ENCODE results near the gene NAXE.
"Not testable (repeated sequence)": the region's sequence is repeated elsewhere in the genome, so short reads cannot be mapped to it uniquely, and the experiment has no call there.

Gene NAXE

DNA sequence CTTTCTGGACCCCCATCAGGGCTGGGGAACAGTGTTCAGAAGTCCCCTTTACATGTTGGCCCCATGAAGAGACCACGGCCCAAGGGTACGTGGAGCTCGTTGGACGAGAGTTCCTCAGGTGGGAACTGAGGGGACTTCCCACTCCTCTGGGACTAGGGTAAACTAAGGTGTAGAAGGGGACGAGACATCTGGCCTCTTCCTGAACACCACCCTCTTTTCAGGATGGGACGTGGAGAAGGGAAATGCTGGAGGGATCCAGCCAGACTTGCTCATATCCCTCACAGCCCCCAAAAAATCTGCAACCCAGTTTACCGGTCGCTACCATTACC is 2.0 kb downstream of the NAXE start:
- no peak for DNase-seq (ENCODE audit: low read depth)

DNA sequence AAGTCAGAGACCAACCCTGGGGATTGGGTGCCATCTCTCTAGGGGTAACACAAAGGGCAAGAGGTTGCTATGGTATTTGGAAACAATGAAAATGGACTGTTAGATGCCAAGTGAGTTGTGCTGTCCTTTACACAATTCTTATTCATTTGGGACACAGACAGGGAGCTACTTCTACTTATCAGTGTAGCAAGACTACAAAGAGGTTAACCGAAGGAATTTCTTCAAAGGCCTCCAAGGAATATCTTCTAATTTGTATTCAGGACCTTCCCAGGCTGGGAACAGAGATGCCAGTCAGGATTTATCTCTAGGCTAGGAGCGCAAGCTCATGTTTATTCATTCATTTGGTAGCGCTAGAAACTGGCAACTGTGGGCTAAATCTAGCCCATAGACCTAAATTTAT is 2.6 kb downstream of the NAXE start:
- no peak for DNase-seq (ENCODE audit: low read depth)

DNA sequence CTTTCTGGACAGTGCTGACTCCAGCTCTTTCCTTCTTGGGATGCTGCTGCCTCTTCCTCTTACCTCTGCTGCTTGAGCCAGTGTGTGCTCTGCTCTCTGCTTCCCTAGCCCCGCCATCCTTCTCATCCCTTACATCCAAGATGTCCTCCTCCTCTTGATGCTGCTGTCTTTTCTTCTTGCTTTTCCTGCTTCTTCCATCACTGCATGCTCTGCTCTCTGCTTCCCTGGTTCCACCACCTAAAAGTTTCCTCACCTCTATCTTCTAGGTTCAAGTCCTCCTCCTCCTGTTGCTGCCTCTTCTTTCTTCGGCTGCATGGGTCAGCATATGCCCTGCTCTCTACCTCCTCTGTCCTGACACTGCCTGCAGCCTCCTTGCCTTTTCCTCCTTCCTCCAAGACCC is 3.4 kb downstream of the NAXE start:
- no peak for DNase-seq (ENCODE audit: low read depth)

DNA sequence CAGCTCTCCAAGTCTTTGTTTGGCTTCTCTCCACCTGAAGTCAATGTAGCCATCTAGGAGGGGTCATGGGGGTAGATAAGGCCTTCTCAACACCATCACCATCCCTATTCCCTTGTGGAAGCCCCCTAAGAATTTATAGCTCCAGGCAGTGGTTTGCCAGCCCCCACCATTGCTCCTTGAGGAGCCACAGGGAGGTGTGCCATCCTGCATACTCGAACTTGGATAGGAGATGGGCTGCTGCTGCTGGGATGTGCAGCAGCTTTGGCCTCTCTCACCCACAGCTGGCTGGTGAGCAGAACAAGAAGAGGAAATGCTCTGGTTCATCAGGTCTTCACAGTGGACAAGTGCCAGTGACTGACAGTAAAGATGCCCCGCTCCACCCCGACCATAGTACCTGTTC is 4.8 kb downstream of the NAXE start:
- no peak for DNase-seq (ENCODE audit: low read depth)

DNA sequence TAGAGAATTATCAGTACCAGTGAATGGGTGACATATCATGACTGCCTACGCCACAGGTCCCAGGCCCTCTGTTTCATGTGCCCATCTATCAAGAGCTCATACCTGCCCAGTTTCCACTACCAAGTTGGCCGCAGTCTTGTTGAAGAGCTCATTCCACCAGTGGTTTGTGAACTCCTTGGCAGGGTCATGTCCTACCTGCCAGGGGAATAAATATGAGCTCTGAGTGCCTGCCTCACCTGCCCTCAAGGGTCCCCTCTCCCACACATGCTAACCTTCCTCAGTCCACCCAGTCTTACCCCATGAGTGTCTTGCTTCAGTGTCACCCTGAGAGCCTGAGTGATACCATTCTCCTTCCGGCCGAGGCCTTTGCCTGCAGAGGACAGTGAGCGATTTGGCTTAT is 6.5 kb downstream of the NAXE start:
- no peak for DNase-seq (ENCODE audit: low read depth)

DNA sequence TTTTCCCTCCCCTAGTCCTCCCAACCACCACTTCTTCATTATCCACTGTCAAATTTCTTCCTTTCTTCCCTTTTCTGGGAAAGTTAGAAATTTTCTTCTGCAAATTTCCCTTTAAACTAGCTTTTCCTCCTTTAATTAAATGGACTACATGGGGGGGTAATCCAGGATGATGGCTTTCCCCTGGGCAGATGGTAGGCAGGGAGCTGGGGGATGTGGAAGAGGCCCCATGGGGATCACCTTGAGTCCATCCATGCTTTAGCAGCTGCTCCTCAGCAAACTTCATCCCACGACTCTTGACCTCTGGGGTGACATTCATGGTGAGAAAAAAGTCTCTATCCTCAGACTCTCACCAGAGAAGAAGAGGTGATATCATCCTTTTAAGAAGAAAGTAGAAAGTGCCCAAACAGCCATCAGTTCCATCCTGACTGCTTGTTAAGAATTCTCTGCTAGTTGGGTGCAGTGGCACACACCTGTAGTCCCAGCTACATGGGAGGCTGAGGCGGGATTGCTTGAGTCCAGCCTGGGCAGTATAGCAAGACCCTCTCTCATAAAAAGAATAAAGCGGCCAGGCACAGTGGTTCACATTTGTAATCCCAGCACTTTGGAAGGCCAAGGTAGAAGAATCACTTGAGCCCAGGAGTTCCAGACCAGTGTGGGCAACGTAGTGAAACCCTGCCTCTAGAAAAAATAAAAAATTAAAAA is 7.3 kb downstream of the NAXE start:
- no peak for DNase-seq (ENCODE audit: low read depth)

DNA sequence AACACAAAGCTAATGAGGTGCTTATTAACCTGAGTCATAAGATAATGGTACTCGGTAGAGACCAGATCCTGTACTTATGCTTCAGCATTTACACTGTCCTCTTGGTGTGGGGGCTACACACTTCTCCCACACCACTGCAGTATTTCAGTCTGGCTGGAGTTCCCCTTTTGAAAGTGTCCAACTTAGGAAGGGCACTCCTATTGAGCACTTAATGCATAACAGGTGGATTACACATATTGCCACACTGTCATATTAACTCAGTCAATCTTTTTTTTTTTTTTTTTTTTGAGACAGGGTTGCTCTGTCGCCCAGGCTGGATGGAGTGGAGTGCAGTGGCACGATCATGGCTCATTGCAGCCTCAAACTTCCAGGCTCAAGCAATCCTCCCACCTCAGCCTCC is 8.2 kb downstream of the NAXE start:
- DNase-seq (ENCODE audit: low read depth): no peak

DNA sequence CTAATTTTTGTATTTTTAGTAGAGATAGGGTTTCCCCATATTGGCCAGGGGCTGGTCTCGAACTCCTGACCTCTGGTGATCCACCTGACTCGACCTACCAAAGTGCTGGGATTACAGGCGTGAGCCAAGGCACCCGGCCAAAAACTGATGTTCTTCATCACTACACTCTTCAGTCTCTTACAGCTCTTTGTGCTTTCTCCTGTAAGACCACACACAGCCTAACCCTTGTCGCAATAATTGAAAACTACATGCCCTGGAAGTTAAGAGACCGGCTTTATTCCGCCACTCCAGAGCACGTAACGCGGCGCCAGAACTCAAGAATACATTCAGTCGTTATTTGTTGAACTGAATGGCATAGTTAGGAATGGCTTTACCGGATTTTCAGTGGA is 9.2 kb downstream of the NAXE start:
- no peak for DNase-seq (ENCODE audit: low read depth)

DNA sequence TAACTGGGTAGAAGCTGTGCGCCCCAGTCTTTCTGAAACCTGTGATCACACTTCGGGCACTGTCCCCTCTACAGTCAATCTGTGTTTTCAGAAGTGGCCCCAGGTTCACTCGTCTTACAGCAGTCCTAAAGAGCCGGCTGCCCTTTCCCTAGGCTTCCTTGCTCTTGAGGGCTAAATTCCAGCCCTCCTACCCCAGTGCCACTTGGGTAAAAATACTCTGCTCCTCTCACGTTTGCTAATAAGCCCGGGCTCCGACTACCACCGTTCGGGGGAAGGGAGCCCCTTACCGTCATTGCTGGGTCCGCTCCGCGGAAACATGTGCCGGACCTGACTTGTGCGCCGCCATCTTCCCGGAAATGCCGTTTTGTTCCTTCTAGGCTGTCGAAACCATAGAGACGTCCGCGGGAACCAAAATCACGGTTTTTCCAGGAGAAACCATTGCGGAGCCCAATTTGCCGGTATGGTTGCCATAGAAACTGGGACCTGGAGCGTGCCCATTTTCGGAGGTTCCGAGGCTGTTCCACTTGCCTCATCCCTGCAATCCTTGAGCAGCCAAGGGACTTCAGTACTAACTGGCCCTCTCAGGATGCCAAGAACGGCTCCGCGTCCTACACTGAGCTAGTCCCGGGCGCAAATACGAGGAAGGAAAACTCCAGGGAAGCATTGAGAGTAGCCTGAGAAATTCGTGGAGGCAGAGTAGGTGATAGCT is 9.7 kb downstream of the NAXE start, which contains the start of gene GPATCH4:
TSS of gene GPATCH4 (minus strand) at position 358 of the 709 bp plus-strand sequence.
- DNase-seq (ENCODE audit: low read depth): peak; percentile 58

DNA sequence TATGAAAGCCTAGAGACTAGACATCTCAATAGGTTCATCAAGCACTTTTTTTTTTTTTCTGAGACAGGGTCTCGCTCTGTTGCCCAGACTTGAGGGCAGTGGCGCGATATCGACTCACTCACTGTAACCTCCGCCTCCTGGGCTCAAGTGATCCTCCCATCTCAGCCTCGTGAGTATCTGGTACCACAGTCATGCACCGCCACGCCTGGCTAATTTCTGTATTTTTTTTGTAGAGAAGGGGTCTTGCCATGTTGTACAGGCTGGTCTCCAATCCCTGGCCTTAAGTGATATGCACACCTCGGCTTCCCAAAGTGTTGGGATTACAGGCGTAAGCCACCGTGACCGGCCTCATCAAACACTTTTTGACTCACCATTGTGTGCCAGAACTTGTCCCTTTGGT is 10.3 kb downstream of the NAXE start:
- no peak for DNase-seq (ENCODE audit: low read depth)

DNA sequence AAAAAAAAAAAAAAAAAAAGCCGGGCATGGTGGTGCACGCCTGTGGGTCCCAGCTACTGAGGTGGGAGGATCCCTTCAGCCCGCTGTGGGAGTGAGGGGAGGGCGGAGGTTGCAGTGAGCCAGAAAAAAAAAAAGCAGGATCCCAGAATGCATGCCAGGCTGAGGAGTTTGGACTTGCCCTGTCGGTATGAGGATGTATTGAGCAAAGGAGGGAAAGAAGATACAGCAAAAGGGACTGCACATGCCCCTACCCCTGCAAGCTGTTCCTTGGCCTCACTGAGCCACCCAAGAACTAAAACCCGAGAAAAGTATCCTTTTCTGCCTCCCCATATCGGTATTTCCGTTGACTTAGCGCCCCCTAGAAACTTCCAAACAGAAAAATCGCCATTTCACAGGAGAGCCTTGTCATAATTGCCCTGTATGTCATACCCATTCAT is 11.0 kb downstream of the NAXE start:
- DNase-seq (ENCODE audit: low read depth): no peak

DNA sequence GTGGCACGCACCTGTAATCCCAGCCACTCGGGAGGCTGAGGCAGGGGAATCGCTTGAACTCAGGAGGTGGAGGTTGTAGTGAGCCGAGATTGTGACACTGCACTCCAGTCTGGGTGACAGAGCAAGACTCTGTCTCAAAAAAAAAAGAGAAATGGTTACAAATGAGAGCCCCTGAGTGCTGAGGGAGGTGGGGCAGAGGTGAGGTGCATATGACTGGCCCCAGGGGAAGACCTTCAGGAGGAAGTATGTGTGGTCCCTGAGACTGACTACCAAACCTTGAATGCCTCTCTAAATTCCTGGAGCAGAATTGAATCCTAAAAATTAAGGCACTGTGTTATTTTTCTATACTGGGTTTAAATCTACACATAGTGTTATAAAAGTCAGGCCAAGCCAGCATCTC is 15.8 kb downstream of the NAXE start:
- DNase-seq (ENCODE audit: low read depth): not testable (repeated sequence)

DNA sequence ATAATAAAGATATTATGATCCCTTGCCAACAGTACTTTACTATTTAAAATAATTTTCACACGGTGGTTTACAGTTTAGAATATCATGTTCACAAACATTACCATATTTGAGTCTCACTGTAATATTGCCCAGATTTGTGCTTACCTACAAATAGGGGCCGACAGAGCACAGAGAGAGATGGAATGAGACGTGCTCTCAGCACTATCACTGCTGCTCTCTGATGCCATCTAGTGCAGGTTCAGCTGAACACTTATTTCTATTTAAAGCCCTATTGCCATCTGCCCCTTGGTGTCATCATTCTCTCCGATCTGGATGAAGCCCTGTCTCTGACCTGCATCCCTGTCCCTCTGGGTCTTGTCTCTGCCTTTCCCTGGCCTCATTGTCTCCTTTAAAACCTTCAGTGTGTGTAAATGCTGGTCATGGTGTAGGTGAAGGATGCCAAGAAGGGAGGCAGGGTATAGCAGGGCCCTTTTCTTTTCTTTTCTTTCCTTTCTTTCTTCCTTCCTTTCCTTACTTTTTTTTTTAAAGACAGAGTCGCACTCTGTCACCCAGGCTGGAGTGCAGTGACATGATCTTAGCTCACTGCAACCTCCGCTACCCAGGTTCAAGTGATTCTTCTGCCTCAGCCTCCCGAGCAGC is 16.6 kb downstream of the NAXE start:
- DNase-seq (ENCODE audit: low read depth): no peak

DNA sequence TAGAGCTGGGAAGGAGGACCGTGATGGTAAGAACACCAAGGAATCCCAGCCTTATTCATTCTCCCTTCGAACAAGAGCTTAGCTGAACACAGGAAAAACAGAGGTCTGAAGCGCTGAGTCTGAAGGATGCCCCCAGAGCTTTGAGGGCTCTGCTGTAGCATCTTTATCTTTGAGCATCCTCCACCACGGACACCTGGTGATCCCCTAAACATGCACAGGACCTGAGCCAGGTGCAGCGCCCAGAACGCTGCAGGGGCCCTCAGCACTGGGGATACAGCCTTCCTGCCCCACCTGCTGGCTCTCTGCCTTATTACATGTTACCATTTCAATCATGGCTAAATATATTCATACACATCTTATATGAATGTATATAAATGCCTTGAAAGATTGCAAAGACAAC is 17.4 kb downstream of the NAXE start:
- DNase-seq (ENCODE audit: low read depth): no peak

DNA sequence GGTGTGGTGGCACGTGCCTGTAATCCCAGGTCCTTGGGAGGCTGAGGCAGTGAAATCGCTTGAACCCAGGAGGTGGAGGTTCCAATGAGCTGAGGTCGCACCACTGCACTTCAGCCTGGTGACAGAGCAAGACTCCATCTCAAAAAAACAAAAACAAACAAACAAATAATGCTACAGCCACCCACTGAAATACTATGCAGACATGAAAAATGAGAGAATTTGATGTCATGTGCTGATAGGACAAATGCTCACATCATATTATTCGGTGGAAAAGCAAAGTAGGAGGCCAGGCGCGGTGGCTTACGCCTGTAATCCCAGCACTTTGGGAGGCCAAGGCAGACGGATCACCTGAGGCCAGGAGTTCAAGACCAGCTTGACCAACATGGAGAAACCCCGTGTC is 18.5 kb downstream of the NAXE start:
- DNase-seq (ENCODE audit: low read depth): not testable (repeated sequence)

DNA sequence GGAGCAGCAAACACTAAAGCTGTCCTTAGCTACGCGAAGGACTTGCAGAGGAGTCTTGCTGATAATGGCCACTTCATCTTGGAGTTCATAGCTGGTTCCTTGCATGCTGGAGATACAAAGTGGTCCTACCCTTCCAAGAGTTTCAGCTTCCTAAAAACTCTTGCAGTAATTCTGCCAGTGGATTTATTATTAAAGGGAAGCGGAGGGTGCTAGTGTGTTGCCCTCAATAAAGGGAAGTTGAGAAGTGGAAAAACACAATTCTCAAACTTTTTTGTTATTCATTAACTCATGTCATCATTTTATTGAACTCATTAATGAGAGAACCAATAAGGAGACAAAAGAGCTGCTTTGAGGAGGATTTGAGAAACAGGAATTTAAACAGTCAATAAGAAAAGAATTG is 21.1 kb downstream of the NAXE start:
- no peak for DNase-seq (ENCODE audit: low read depth)

DNA sequence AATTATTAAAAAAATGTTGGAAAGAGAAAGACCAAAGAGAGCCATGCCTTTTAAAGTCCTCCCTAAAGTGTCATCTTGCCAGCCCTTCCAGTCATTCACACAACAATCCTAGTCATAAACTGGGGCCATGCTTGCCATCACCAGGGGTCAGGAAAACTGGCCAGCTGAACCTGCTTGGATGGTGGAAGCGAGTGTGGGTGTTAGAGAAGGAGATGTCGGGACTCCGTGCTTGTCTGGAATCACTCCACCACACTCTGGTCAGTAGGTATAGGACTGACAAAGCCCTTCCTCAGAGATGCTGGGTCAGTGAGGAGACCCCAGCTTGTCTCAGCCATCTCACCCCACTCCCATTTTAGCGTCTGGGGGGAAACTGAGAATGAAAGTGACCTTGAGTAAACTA is 24.4 kb downstream of the NAXE start:
- DNase-seq (ENCODE audit: low read depth): no peak

DNA sequence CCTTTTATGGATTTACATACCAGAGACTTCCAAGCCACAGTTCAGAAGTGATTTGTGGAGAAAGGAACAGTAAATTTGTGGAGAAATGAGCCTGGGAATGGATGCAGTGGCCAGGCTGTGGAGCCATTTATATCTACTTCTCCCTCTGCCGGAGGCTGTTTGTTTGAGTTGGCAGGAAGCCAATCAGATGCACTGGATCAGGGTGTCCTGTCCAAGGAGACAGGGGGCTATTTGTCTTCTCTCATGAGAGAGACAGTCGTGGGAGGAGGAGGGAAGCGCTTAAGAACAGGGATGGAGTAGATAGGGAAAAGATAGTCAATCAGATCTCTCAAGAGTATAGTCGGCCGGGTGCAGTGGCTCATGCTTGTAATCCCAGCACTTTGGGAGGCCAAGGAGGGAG is 24.9 kb downstream of the NAXE start:
- no peak for DNase-seq (ENCODE audit: low read depth)

DNA sequence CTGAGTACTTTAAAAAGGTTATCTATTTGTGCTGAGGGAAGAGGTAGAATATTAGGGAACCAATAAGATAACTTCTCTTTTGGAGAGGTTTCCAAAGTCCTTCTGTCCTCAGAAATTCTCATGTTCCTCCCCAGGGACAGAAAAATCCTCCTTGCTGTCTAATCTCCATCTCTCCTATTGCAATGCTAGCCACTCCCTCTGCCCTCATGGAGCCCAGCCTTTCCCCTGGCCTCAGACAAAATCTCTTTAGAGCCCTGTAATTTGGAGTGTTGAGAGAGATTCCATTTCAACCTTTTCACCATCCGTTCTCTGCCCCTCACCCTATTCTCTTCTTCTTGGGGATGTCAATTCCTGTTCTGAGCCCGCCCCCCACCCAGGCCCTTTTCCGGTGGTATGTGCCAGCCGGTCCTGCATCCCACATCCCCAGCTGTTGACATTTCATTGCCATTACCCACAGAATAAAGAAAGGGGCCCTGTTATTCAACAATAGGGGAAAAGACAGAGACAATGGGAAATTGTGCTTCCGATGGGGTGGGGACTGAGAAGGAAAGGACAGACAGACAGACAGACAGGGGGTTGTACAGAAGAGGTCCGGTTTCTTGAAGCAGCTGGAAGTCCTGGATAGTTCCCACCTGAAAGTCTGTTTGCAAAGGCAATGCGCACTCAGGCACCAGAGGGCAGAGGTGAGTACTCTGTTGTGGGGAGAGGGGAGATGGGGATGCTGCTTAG is 27.4 kb downstream of the NAXE start, which contains the start of gene HAPLN2:
TSS of gene HAPLN2 (plus strand) at position 563 of the 729 bp plus-strand sequence. CDS start 4,076 bp downstream, outside the sequence.
- no peak for DNase-seq (ENCODE audit: low read depth)

DNA sequence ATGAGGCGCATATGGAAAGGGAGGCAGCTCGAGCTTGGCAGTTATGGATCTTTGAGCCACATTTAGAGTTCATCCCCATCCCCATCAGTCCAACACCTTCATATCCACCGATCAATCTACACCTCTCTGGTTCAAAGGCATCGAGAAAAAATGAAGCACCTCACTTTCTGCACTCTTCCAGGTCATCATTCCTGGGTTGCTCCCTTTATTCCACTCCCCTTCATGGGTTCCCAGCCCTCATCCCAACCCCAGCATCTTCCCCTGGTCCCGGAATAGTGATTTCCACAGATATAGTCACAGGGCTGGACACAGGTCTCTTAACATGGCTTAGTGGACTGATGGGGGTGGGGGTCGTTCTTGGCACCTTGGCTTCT is 28.0 kb downstream of the NAXE start:
- DNase-seq (ENCODE audit: low read depth): no peak

DNA sequence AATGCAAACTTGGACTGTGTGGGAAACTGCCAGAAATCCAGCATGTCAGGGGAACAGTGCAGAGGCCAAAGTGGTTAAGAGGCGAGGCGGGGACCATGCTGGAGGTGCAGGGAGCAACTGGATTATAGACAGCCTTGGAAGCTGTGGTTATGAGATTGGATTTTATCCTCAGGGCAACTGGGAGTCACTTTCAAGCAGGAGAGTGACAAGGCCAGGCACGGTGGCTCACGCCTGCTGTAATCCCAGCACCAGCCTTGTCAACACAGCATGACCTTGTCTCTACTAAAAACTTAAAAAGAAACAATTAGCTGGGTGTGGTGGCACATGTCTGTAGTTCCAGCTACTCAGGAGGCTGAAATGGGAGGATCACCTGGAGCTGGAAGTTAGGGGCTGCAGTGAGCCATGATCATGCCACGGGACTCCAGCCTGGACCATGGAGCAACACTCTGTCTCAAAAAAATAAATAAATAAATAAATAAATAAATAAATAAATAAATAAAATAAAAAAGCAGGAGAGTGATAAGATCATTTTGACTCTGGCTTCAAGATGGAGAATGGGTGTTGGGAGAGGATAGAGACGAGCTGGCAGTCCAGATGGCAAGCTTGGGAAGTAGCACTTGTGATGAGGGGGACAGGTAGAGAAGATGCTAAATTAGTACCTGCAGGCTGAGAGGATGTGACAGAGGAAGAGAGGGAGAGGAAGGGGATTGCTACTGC is 31.2 kb downstream of the NAXE start:
- DNase-seq (ENCODE audit: low read depth): no peak
